NCI-H226 (cell line): ENCODE results near the gene POTEF.
"Not testable (repeated sequence)": the region's sequence is repeated elsewhere in the genome, so short reads cannot be mapped to it uniquely, and the experiment has no call there.

Experiments used
- DNase-seq: peaks from one replicate; pipeline ENCODE4 v3.0.0-alpha.2; 2015

The POTEF gene

GRCh38 chr2:130152816-130153595, 24.0 kb upstream of the POTEF start:
- no peak for DNase-seq

GRCh38 chr2:130152136-130152815, 23.3 kb upstream of the POTEF start:
- DNase-seq, result not testable (repeated sequence)

- DNase-seq, result not testable (repeated sequence)
Observed at GRCh38 chr2:130151145-130151512, 22.1 kb upstream of the POTEF start.

- no peak for DNase-seq
Observed at GRCh38 chr2:130150181-130151144, 21.4 kb upstream of the POTEF start.

GRCh38 chr2:130148515-130148914, 19.5 kb upstream of the POTEF start:
- DNase-seq, result not testable (repeated sequence)

- not testable (repeated sequence) for DNase-seq
Observed at GRCh38 chr2:130145006-130145414, 16.0 kb upstream of the POTEF start, which contains the start of gene CCDC74B. CCDC74B (minus strand) TSS chr2:130145112; CDS start chr2:130144996, 116 bp downstream.

GRCh38 chr2:130143266-130144039, 14.4 kb upstream of the POTEF start:
- DNase-seq, result not testable (repeated sequence)

GRCh38 chr2:130142396-130143265, 13.6 kb upstream of the POTEF start:
- DNase-seq, result not testable (repeated sequence)

- DNase-seq, result not testable (repeated sequence)
Observed at GRCh38 chr2:130141645-130142370, 12.8 kb upstream of the POTEF start.

GRCh38 chr2:130141002-130141401, 12.0 kb upstream of the POTEF start:
- not testable (repeated sequence) for DNase-seq

GRCh38 chr2:130140516-130140915, 11.5 kb upstream of the POTEF start:
- DNase-seq, result not testable (repeated sequence)

- not testable (repeated sequence) for DNase-seq
Observed at GRCh38 chr2:130139331-130140280, 10.6 kb upstream of the POTEF start.

GRCh38 chr2:130138841-130139251, 9.8 kb upstream of the POTEF start:
- not testable (repeated sequence) for DNase-seq

GRCh38 chr2:130138326-130138725, 9.3 kb upstream of the POTEF start:
- not testable (repeated sequence) for DNase-seq

- DNase-seq, result not testable (repeated sequence)
Observed at GRCh38 chr2:130137118-130137517, 8.1 kb upstream of the POTEF start.

GRCh38 chr2:130136546-130136945, 7.5 kb upstream of the POTEF start:
- not testable (repeated sequence) for DNase-seq

- DNase-seq, result no peak
Observed at GRCh38 chr2:130135692-130136541, 6.9 kb upstream of the POTEF start.

- DNase-seq, result not testable (repeated sequence)
Observed at GRCh38 chr2:130128464-130128863, 558 bp downstream of the POTEF start.
